K562 (cell line): ENCODE measurements around the gene VAMP4. TPM values are rescaled to one million over a fixed set of nuclear protein-coding genes. Genes with fewer than 3 reads are reported as not detected.

ENCODE experiments used
- CHD7 ChIP-seq: fragments of 200-600 bp; sonication (generic); IDR thresholded peaks from one replicate; pipeline ENCODE4 v1.6.1; 2012; ENCODE audit warnings: mild to moderate bottlenecking, low read depth, low read length, inconsistent platforms
- E2F1 ChIP-seq: sonication (generic); formaldehyde crosslinking; IDR thresholded peaks from 2 replicates; pipeline ENCODE4 v1.8.1; 2023; ENCODE audit warnings: mild to moderate bottlenecking, missing genetic modification reagents, moderate library complexity
- HNRNPH1 ChIP-seq: fragments of 200-400 bp; formaldehyde crosslinking; optimal IDR thresholded peaks from 2 replicates; pipeline ENCODE3; 2017; ENCODE audit warnings: low read depth, mild to moderate bottlenecking, low read length, moderate library complexity
- KDM2B ChIP-seq: fragments of 250-450 bp; sonication (Bioruptor Pico); IDR thresholded peaks from 2 replicates; pipeline ENCODE4 v1.8.0; 2021; ENCODE audit warnings: mild to moderate bottlenecking, moderate library complexity
- MXD1 ChIP-seq: fragments of 250-450 bp; sonication (Bioruptor Pico); IDR thresholded peaks from 2 replicates; pipeline ENCODE4 v1.8.0; 2021; ENCODE audit warnings: borderline replicate concordance, mild to moderate bottlenecking, moderate library complexity; ENCODE audit not compliant: poor library complexity, severe bottlenecking
- STAT5B ChIP-seq: fragments of 250-450 bp; sonication (Bioruptor Pico); IDR thresholded peaks from 2 replicates; pipeline ENCODE4 v1.8.0; 2021; ENCODE audit warnings: mild to moderate bottlenecking, inconsistent platforms
- TRIM28 ChIP-seq: fragments of 450-650 bp; IDR thresholded peaks from 2 replicates; pipeline ENCODE4 v1.6.1; 2017
- ZSCAN29 ChIP-seq: fragments of 450-650 bp; IDR thresholded peaks from 2 replicates; pipeline ENCODE4 v1.6.1; 2017
- polyA plus RNA-seq, 8 experiments: library from polyadenylated mRNA; depleted of rRNA in 4 of 8; stranded (reverse) in 5 of 8; unstranded in 3 of 8; fragments of >200 nt; fragmentation: Nextera tagmentation in 2 of 8; fragmentation: Illumina TruSeq in 1 of 8; extraction: Ambion mirVana in 2 of 8; extraction: Trizol in 1 of 8; gene quantifications; 2 replicates each; pipeline versions ENCODE4 v1.2.1 to v1.2.3, GENCODE V29; 2011 to 2014; ENCODE audit warnings: inconsistent platforms in 1 of 8, missing spikeins in 1 of 8
- total RNA-seq, 7 experiments: library from RNA; depleted of rRNA in 6 of 7; stranded (reverse); fragments of >200 nt in 6 of 7; fragmentation: Illumina TruSeq in 2 of 7; extraction: Trizol in 2 of 7; gene quantifications; 2 replicates each; pipeline versions ENCODE4 v1.2.1 to v1.2.3, GENCODE V29; 2011 to 2021; ENCODE audit warnings: low replicate concordance in 1 of 7
- TF ChIP-seq, protein P1 (sequence below): sonication (generic); formaldehyde crosslinking; IDR thresholded peaks from 2 replicates; pipeline ENCODE4 v1.8.0; 2023; ENCODE audit warnings: mild to moderate bottlenecking, missing genetic modification reagents

VAMP4 gene
- total and polyA plus RNA-seq, 9 of the 15 experiments (the other 6 are each of a cell fraction or from before 2014, with no cell fraction given), result 3.3 to 21.4 (median 11.9) TPM

- TF ChIP-seq, protein P1, sequence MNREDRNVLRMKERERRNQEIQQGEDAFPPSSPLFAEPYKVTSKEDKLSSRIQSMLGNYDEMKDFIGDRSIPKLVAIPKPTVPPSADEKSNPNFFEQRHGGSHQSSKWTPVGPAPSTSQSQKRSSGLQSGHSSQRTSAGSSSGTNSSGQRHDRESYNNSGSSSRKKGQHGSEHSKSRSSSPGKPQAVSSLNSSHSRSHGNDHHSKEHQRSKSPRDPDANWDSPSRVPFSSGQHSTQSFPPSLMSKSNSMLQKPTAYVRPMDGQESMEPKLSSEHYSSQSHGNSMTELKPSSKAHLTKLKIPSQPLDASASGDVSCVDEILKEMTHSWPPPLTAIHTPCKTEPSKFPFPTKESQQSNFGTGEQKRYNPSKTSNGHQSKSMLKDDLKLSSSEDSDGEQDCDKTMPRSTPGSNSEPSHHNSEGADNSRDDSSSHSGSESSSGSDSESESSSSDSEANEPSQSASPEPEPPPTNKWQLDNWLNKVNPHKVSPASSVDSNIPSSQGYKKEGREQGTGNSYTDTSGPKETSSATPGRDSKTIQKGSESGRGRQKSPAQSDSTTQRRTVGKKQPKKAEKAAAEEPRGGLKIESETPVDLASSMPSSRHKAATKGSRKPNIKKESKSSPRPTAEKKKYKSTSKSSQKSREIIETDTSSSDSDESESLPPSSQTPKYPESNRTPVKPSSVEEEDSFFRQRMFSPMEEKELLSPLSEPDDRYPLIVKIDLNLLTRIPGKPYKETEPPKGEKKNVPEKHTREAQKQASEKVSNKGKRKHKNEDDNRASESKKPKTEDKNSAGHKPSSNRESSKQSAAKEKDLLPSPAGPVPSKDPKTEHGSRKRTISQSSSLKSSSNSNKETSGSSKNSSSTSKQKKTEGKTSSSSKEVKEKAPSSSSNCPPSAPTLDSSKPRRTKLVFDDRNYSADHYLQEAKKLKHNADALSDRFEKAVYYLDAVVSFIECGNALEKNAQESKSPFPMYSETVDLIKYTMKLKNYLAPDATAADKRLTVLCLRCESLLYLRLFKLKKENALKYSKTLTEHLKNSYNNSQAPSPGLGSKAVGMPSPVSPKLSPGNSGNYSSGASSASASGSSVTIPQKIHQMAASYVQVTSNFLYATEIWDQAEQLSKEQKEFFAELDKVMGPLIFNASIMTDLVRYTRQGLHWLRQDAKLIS (CRISPR knock-in tag), result no peak
- TF ChIP-seq CHD7 (no peak), MXD1 (CRISPR knock-in tag) (no peak), E2F1 (CRISPR knock-in tag) (no peak), TRIM28 (no peak), STAT5B (CRISPR knock-in tag) (no peak), KDM2B (CRISPR knock-in tag) (no peak), HNRNPH1 (no peak), ZSCAN29 (no peak)
Observed at GRCh38 chr1:171762143-171762563, 20.3 kb upstream of the VAMP4 start (continued).
